NT2/D1 (cell line): ENCODE measurements around the gene AXIN1.

Experiments
- YY1 ChIP-seq: IDR thresholded peaks from 2 replicates; pipeline ENCODE4 v1.6.1; 2011; ENCODE audit not compliant: insufficient read length, insufficient read depth
- ZNF274 ChIP-seq: IDR thresholded peaks from 2 replicates; pipeline ENCODE4 v1.6.1; 2011; ENCODE audit warnings: mild to moderate bottlenecking, low read depth, low read length

- TF ChIP-seq ZNF274 (no peak), YY1 (no peak)
These were observed 50.6 kb downstream of the AXIN1 start for GRCh38 chr16:301950-302349.
